Activated T-helper 2 cell treated with anti-CD3 and anti-CD28 coated beads, Interferon-gamma antibody, Interleukin-2, Interleukin-4, amounts not matched to agents 10 μg/mL and 5 μg/mL and 100 μg/mL, durations not matched to agents 14 hours and 24 hours and 36 hours (primary cell): ENCODE measurements around the gene JSRP1. TPM values are rescaled to one million over a fixed set of nuclear protein-coding genes. Genes with fewer than 3 reads are reported as not detected.

Experiments used
- DNase-seq: peaks from one replicate; pipeline ENCODE4 v3.0.0; 2021; ENCODE audit warnings: low spot score
- H3K27ac Mint-ChIP-seq: one replicate; pipeline ENCODE4 v1.8.0; 2021; ENCODE audit warnings: mixed read lengths
- H3K27me3 Mint-ChIP-seq: one replicate; pipeline ENCODE4 v1.8.0; 2021; ENCODE audit warnings: low read depth, mixed read lengths
- H3K36me3 Mint-ChIP-seq: one replicate; pipeline ENCODE4 v1.8.0; 2021; ENCODE audit warnings: low read depth, mixed read lengths
- H3K4me1 Mint-ChIP-seq: one replicate; pipeline ENCODE4 v1.8.0; 2021; ENCODE audit warnings: low read depth, mixed read lengths
- H3K4me3 Mint-ChIP-seq: one replicate; pipeline ENCODE4 v1.8.0; 2021; ENCODE audit warnings: low read depth, mild to moderate bottlenecking, moderate library complexity, mixed read lengths
- H3K9me3 Mint-ChIP-seq: one replicate; pipeline ENCODE4 v1.8.0; 2021; ENCODE audit warnings: mixed read lengths
- intact Hi-C: fragments of 100-400 bp; cut with micrococcal nuclease; formaldehyde crosslinking; loops from one replicate; pipeline ENCODE4 v1.15.1; 2023
- total RNA-seq: library from RNA; stranded (reverse); gene quantifications from 2 replicates; pipeline ENCODE4 v1.2.3, GENCODE V29; 2022

The JSRP1 gene
- total RNA-seq, 1 donor from 2014 or later = 0.21 TPM

DNA sequence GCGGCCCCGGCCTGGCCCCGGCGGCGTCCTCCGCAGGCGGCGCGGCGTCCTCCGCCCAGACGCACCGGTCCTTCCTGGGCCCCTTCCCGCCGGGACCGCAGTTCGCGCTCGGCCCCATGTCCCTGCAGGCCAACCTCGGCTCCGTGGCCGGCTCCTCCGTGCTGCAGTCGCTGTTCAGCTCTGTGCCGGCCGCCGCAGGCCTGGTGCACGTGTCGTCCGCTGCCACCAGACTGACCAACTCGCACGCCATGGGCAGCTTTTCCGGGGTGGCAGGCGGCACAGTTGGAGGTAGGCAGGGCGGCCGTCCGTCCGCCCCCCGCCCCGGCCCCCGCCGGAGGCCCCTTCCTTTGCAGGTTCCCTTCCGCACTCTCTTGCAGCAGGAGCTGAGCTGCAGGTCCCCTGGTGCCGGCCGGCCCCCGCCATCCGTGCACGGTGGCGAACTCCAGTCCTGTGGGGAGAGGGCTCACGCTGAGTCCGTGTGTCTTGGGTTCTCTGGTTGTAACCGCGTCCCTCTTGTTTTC is 29.3 kb downstream of the JSRP1 start:
- no peak overlapping the region for H3K4me3 Mint-ChIP-seq
- H3K9me3 Mint-ChIP-seq = no peaks in the 10 kb centered on the region
- H3K4me1 Mint-ChIP-seq = no peaks in the 10 kb centered on the region
- H3K27me3 Mint-ChIP-seq = no peaks in the 10 kb centered on the region
- peaks cover 40% of the 10 kb centered on the region for H3K36me3 Mint-ChIP-seq
- no peak overlapping the region for H3K27ac Mint-ChIP-seq
- intact Hi-C loops = no loop called here
- DNase-seq = no peak

DNA sequence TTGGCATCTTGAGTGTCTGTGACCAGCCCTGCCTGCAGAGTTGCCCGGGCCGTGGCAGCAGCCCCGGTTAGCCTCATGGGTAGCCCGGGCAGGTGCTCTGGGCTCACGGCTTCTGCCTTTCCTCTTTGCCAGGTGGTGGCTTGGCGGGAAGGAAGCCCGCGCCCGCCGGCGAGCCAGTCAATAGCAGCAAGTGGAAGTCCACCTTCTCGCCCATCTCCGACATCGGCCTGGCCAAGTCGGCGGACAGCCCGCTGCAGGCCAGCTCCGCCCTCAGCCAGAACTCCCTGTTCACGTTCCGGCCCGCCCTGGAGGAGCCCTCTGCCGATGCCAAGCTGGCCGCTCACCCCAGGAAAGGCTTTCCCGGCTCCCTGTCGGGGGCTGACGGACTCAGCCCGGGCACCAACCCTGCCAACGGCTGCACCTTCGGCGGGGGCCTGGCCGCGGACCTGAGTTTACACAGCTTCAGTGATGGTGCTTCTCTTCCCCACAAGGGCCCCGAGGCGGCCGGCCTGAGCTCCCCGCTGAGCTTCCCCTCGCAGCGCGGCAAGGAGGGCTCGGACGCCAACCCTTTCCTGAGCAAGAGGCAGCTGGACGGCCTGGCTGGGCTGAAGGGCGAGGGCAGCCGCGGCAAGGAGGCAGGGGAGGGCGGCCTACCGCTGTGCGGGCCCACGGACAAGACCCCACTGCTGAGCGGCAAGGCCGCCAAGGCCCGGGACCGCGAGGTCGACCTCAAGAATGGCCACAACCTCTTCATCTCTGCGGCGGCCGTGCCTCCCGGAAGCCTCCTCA is 30.0 kb downstream of the JSRP1 start:
- H3K9me3 Mint-ChIP-seq = no peaks in the 10 kb centered on the region

DNA sequence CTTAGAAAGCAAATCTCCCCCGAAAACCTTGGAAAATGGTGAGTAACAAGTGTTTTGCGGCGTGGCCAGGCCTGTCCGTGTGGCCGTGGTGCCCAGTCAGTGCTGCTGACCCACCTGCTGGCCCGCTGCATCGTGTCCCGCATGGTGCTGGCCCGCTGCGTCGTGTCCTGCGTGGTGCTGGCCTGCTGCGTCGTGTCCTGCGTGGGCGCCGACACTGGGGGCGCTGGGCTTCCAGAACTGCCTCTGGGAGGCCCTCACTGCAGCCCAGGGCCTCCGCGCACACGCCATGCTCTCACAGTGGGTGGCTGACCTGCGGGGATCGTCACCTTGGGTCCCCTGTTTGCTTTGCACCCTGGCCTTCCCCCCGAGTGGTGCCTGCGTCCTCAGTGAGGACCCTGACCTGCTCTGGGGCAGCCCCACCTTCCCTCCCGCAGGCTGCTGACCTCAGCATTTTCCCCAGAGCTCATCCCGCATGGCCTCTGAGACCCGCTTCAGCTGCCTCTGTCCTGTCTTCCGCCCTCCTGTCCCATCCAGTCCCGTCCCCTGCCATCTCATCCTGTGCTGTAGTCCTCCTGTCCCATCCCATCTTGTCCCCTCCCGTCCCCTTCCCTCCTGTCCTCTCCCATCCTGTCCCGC is 30.7 kb downstream of the JSRP1 start:
- Mint-ChIP-seq H3K27ac (no peak overlapping the region), H3K4me3 (no peak overlapping the region), H3K27me3 (no peaks in the 10 kb centered on the region), H3K4me1 (no peaks in the 10 kb centered on the region), H3K9me3 (no peaks in the 10 kb centered on the region), H3K36me3 (peaks cover 46% of the 10 kb centered on the region)
- intact Hi-C loops = no loop called here
- DNase-seq = no peak

More for the DNA sequence above, 30.0 kb downstream of the JSRP1 start:
- H3K27me3 Mint-ChIP-seq = no peaks in the 10 kb centered on the region
- H3K27ac Mint-ChIP-seq = no peak overlapping the region
- DNase-seq = no peak
- intact Hi-C loops = no loop called here
- H3K4me1 Mint-ChIP-seq = no peaks in the 10 kb centered on the region
- H3K4me3 Mint-ChIP-seq = no peak overlapping the region
- peaks cover 42% of the 10 kb centered on the region for H3K36me3 Mint-ChIP-seq

DNA sequence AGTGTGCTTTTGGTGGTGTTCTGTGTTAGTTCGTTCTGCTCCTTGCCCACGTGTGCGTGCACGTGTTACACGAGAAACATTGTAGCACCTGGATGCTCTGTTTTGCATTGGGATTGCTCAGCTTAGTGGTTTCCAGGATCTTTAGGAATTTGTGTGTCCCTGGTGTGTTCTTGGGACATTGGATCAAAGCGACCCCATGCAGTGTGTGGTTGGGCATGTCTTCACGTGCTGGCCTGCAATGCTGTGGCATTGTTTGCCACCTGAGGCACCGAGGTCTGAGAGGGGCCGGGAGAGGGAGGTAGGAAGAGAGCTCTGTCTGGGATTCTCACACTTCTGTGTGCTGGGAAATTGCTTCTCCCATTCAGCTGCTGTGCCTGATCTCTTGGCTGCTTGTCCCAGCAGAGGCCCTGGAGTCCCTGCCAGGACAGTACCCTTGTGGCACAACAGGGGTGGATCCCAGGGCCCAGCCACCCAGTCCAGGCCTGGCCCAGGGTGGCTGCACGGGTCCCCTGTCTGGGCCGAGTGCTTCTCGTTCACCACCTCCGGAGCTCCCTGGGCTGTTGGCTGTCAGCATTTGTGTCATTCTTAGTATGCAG is 31.4 kb downstream of the JSRP1 start:
- Mint-ChIP-seq H3K4me3 (no peak overlapping the region), H3K9me3 (no peaks in the 10 kb centered on the region), H3K27ac (no peak overlapping the region)

DNA sequence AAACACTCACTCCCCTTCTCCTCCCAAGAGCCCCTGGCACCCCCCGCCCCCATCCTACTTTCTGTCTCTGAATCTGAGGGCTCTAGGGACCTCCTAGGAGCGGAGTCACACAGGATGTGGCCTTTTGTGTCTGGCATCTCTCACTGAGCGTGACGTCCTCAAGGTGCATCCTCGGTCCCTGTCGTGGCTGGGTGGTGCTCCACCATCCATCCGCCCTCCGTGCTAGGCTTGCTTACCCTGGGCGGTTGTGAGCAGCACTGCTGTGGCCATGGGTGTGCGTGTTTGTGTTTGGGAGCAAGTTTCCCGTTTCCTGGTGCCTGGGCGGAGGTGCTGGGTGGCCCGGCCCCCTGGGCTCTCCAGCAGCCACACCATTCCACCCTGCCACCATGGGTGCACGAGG is 32.3 kb downstream of the JSRP1 start:
- Mint-ChIP-seq H3K27ac (no peak overlapping the region), H3K9me3 (no peaks in the 10 kb centered on the region), H3K27me3 (no peaks in the 10 kb centered on the region)

More for the DNA sequence above, 31.4 kb downstream of the JSRP1 start:
- no peak for DNase-seq
- intact Hi-C loops = no loop called here
- no peaks in the 10 kb centered on the region for H3K4me1 Mint-ChIP-seq
- no peaks in the 10 kb centered on the region for H3K27me3 Mint-ChIP-seq
- H3K36me3 Mint-ChIP-seq = peaks cover 49% of the 10 kb centered on the region

DNA sequence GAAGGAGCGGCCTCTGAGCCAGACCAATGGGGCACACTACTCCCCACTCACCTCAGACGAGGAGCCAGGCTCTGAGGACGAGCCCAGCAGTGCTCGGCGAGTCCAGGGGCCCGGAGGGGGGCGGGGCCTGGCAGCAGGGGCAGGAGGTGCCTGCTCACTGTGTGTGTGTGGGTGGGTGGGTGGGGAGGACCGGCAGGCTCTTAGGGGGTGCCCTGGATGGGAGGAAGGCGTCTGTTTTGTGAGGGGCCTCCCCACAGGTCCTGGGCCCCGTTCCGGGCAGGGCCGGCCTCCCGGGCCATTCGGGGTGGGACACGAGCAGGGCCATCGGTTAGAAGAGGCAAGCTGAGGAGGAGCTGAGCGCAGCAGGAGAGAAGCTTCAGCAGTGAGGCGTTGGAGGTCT is 32.8 kb downstream of the JSRP1 start:
- intact Hi-C loops = no loop called here
- Mint-ChIP-seq H3K27me3 (no peaks in the 10 kb centered on the region), H3K9me3 (no peaks in the 10 kb centered on the region), H3K4me3 (no peak overlapping the region), H3K27ac (no peak overlapping the region), H3K4me1 (no peaks in the 10 kb centered on the region), H3K36me3 (peaks cover 50% of the 10 kb centered on the region)
- no peak for DNase-seq

More for the DNA sequence above, 32.3 kb downstream of the JSRP1 start:
- no peak overlapping the region for H3K4me3 Mint-ChIP-seq
- H3K4me1 Mint-ChIP-seq = no peaks in the 10 kb centered on the region
- no peak for DNase-seq
- H3K36me3 Mint-ChIP-seq = peaks cover 49% of the 10 kb centered on the region
- intact Hi-C loops = no loop called here

DNA sequence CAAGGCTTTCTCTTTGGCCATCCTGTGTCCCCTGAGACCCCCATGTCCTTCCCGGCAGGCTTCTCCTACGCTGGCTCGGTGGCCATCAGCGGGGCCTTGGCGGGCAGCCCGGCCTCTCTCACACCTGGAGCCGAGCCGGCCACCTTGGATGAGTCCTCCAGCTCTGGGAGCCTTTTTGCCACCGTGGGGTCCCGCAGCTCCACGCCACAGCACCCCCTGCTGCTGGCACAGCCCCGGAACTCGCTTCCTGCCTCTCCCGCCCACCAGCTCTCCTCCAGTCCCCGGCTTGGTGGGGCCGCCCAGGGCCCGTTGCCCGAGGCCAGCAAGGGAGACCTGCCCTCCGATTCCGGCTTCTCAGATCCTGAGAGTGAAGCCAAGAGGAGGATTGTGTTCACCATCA is 34.3 kb downstream of the JSRP1 start:
- Mint-ChIP-seq H3K27ac (no peak overlapping the region), H3K9me3 (no peaks in the 10 kb centered on the region), H3K4me1 (no peaks in the 10 kb centered on the region), H3K27me3 (no peaks in the 10 kb centered on the region), H3K36me3 (peaks cover 55% of the 10 kb centered on the region), H3K4me3 (no peak overlapping the region)
- intact Hi-C loops = no loop called here
- no peak for DNase-seq

DNA sequence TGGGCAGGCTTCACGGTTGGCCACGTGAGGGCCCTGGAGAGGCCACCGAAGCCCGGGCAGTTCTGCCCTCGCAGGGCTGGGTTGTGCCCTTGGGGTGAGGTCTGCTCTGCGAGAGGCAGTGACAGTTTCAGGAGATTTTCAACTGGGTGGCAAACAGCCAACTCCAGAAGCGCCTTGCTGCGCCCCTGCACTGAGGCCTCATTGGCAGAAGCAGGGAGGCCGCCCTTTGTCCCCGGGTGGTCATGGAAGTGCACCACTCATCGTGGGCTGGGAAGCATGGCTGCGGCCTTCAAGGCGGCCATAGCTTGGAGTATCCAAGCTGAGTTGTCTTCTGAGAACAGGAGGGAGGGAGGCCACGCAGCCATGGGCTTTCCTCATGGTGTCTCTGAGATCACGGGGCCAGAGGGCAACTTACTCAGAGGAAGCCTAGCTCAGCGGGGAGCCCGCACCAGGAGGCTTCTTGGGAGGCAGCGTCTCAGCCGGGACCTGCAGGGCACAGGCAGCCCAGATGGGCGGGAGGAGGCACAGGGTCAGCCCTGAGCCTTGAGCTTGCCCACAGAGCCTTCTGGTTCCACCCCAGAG is 34.9 kb downstream of the JSRP1 start:
- Mint-ChIP-seq H3K4me3 (no peak overlapping the region), H3K4me1 (no peaks in the 10 kb centered on the region), H3K27ac (no peak overlapping the region), H3K36me3 (peaks cover 60% of the 10 kb centered on the region), H3K9me3 (no peaks in the 10 kb centered on the region), H3K27me3 (no peaks in the 10 kb centered on the region)
- intact Hi-C loops = no loop called here
- no peak for DNase-seq

DNA sequence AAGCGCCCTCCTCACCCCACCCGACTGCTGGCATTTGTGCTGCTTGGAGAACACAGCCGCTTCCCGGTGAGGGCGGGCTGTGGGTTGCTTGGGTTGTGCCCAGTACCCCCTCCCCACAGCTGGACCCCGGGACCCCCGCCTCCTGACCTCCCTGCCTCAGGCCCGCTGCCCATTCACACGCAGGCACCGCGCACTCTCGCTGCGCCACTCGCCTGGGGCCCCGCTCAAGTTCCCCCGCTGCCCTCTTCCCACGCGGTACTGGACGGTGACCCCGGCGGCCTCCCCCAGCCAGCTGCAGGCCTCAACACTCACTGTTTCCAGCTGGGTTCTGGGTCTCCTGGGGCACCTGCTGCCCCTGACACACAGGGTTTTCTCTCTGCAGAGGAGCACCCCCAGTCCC is 36.5 kb downstream of the JSRP1 start:
- Mint-ChIP-seq H3K27ac (no peak overlapping the region), H3K4me3 (no peak overlapping the region), H3K4me1 (peaks cover 5% of the 10 kb centered on the region), H3K36me3 (peaks cover 63% of the 10 kb centered on the region), H3K9me3 (no peaks in the 10 kb centered on the region), H3K27me3 (no peaks in the 10 kb centered on the region)
- intact Hi-C loops = no loop called here
- DNase-seq = no peak

DNA sequence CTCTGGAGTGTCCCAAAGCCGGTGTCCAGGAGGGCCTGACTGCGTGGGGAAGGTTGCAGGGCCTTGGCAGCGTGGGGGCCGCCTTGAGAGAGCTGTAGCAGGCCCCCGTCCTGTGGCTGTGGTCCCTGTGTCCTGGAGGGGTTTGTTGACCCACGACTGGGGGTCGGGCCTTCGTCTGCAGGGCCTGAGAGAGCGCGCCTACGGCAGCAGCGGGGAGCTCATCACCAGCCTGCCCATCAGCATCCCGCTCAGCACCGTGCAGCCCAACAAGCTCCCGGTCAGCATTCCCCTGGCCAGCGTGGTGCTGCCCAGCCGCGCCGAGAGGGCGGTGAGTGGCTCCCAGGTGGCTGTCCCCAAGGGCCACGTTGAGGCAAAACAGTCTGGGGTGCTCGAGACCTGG is 38.6 kb downstream of the JSRP1 start:
- Mint-ChIP-seq H3K36me3 (peaks cover 65% of the 10 kb centered on the region), H3K4me3 (no peak overlapping the region), H3K4me1 (peaks cover 6% of the 10 kb centered on the region), H3K27me3 (no peaks in the 10 kb centered on the region), H3K27ac (no peak overlapping the region), H3K9me3 (no peaks in the 10 kb centered on the region)
- intact Hi-C loops = no loop called here
- DNase-seq = no peak

DNA sequence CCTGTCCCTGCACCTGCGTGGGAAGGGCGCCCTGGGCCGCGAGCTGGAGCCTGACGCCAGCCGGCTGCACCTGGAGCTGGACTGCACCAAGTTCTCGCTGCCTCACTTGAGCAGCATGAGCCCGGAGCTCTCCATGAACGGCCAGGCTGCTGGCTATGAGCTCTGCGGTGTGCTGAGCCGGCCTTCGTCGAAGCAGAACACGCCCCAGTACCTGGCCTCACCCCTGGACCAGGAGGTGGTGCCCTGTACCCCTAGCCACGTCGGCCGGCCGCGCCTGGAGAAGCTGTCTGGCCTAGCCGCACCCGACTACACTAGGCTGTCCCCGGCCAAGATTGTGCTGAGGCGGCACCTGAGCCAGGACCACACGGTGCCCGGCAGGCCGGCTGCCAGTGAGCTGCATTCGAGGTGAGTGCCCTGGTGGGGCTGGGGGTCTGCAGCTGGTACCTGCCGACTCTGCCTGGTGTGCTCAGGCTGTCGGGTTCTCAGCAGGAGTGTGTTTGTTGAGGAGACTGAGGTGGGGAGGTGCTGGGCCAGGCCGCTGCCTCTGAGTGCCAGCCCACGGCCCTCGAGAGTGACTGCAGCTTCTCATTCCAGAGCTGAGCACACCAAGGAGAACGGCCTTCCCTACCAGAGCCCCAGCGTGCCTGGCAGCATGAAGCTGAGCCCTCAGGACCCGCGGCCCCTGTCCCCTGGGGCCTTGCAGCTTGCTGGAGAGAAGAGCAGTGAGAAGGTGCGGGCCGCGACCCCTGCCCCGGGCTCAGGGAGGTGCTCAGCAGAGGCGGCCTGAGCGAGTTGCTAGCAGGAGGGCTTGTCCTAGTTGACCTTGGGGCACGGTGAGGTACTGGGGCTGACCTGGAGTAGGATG is 39.6 kb downstream of the JSRP1 start:
- Mint-ChIP-seq H3K4me3 (no peak overlapping the region), H3K27ac (no peak overlapping the region), H3K27me3 (no peaks in the 10 kb centered on the region), H3K36me3 (peaks cover 74% of the 10 kb centered on the region), H3K9me3 (no peaks in the 10 kb centered on the region), H3K4me1 (peaks cover 6% of the 10 kb centered on the region)
- intact Hi-C loops = no loop called here
- no peak for DNase-seq

DNA sequence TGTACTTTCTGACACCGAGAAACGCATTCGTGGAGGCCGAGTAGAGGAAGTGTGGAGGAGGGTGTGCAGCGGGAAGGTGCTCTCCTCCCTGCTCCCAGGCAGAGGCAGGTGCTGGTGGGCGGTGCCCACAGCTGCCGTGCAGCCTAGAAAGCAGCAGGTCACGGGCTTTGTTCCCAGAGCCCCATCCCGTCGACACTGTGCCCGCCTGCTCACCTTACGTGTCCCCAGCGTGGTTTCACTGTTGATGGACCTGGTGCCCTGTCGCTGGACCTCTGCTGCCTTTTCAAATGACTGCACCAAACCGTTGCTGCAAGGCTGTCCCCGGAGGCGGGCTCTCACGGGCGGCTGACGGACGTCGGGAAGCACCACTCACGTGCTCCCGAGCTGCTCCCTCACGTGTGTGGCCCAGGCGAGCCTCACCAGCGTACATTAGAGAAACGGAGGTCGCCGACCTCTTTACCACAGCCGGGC is 40.9 kb downstream of the JSRP1 start:
- peaks cover 6% of the 10 kb centered on the region for H3K4me1 Mint-ChIP-seq
- no peaks in the 10 kb centered on the region for H3K27me3 Mint-ChIP-seq
- peaks cover 76% of the 10 kb centered on the region for H3K36me3 Mint-ChIP-seq
- H3K9me3 Mint-ChIP-seq = no peaks in the 10 kb centered on the region
- H3K27ac Mint-ChIP-seq = no peak overlapping the region
- DNase-seq = no peak
- H3K4me3 Mint-ChIP-seq = no peak overlapping the region
- intact Hi-C loops = no loop called here
